A549 (cell line): ENCODE data around the gene ACADM. TPM values are rescaled to one million over a fixed set of nuclear protein-coding genes. Genes with fewer than 3 reads are reported as not detected.
"Not testable (repeated sequence)": the region's sequence is repeated elsewhere in the genome, so short reads cannot be mapped to it uniquely, and the experiment has no call there.

ENCODE experiments used
- ATAC-seq, 2 experiments: fragments of 200-7000 bp in 1 of 2; fragments of >200 bp in 1 of 2; cut with Nextera tagmentation in 1 of 2; cut with Tn5 transposase in 1 of 2; 3 replicates each; pipeline versions ENCODE4 v1.8.0 to v1.9.1; 2018 to 2020; ENCODE audit warnings: mild to moderate bottlenecking in 1 of 2, moderate library complexity in 1 of 2
- CTCF ChIA-PET: fragments of 300-600 bp; sonication (Branson Sonifier 250); formaldehyde crosslinking; extraction: SDS; loops from one replicate; lab custom pipeline; 2021; ENCODE audit warnings: antibody characterized with exemption, inconsistent platforms; lab: Yijun Ruan, JAX
- POLR2A ChIA-PET: fragments of 350-600 bp; formaldehyde crosslinking; extraction: SDS; loops from one replicate; lab custom pipeline; 2021; ENCODE audit warnings: antibody characterized with exemption, inconsistent platforms; lab: Yijun Ruan, JAX
- DNase-seq, 2 experiments: peaks; one replicate each; pipeline versions ENCODE4 v3.0.0 to v3.0.0-alpha.2; 2011 to 2016; ENCODE audit warnings: low read depth in 1 of 2, low spot score in 1 of 2
- FAIRE-seq: peaks from 2 replicates; lab custom pipeline; 2011; peaks lifted over from hg19 to GRCh38; lab: Jason Lieb, UNC
- H3K27ac ChIP-seq, 2 experiments: fragments of >200 bp; sonication (Bioruptor Twin); formaldehyde crosslinking; 3 replicates each; pipeline ENCODE4 v1.5.1; 2016 to 2017
- H3K4me1 ChIP-seq: fragments of >200 bp; sonication (Bioruptor Twin); formaldehyde crosslinking; 3 replicates; pipeline ENCODE4 v1.6.1; 2016
- H3K4me2 ChIP-seq: fragments of >200 bp; sonication (Bioruptor Twin); formaldehyde crosslinking; 3 replicates; pipeline ENCODE4 v1.6.1; 2016
- H3K4me3 ChIP-seq: fragments of >200 bp; sonication (Bioruptor Twin); formaldehyde crosslinking; 3 replicates; pipeline ENCODE4 v1.5.1; 2016
- H3K9me3 ChIP-seq: fragments of >200 bp; sonication (Bioruptor Twin); formaldehyde crosslinking; 3 replicates; pipeline ENCODE4 v1.6.1; 2016
- CTCF ChIP-seq: fragments of >200 bp; sonication (Bioruptor Twin); formaldehyde crosslinking; IDR thresholded peaks from 3 replicates; pipeline ENCODE4 v1.5.1; 2016
- EHF ChIP-seq: fragments of 250-450 bp; sonication (Bioruptor Pico); IDR thresholded peaks from 2 replicates; pipeline ENCODE4 v1.5.0; 2020; ENCODE audit warnings: mild to moderate bottlenecking
- ESRRA ChIP-seq: fragments of 150-350 bp; IDR thresholded peaks from 2 replicates; pipeline ENCODE4 v1.6.1; 2014; ENCODE audit warnings: mild to moderate bottlenecking, low read length, borderline replicate concordance
- FOSL2 ChIP-seq, 2 experiments: fragments of 450-650 bp in 1 of 2; fragments of >200 bp in 1 of 2; sonication (Bioruptor Twin) in 1 of 2; formaldehyde crosslinking; IDR thresholded peaks; 2 replicates each; pipeline versions ENCODE4 v1.5.0 to v1.6.1; 2016 to 2020; ENCODE audit warnings: mild to moderate bottlenecking in 1 of 2, moderate library complexity in 1 of 2
- HOXB5 ChIP-seq: fragments of 250-450 bp; sonication (Bioruptor Pico); IDR thresholded peaks from 2 replicates; pipeline ENCODE4 v1.5.0; 2020; ENCODE audit warnings: mild to moderate bottlenecking, moderate library complexity
- JUN ChIP-seq, 2 experiments: fragments of >200 bp; sonication (Bioruptor Twin); formaldehyde crosslinking; IDR thresholded peaks; 2 replicates in 1 of 2; 3 replicates in 1 of 2; pipeline ENCODE4 v1.6.1; 2016 to 2017
- JUNB ChIP-seq: fragments of >200 bp; sonication (Bioruptor Twin); formaldehyde crosslinking; IDR thresholded peaks from 2 replicates; pipeline ENCODE4 v1.6.1; 2016
- NFE2L2 ChIP-seq: fragments of 150-350 bp; conservative IDR thresholded peaks from 2 replicates; pipeline ENCODE4 v1.6.1; 2014; ENCODE audit warnings: low read length
- NPAS2 ChIP-seq: fragments of 250-450 bp; sonication (Bioruptor Pico); IDR thresholded peaks from 2 replicates; pipeline ENCODE4 v1.8.0; 2022; ENCODE audit warnings: mild to moderate bottlenecking, moderate library complexity, borderline replicate concordance
- PBX3 ChIP-seq: IDR thresholded peaks from 2 replicates; pipeline ENCODE4 v1.6.1; 2012
- PHF8 ChIP-seq: fragments of 200-600 bp; sonication (generic); IDR thresholded peaks from 2 replicates; pipeline ENCODE4 v1.6.1; 2016; ENCODE audit warnings: low read depth, mild to moderate bottlenecking, antibody characterized with exemption, moderate library complexity, borderline replicate concordance
- RAD21 ChIP-seq, 2 experiments: fragments of >200 bp in 1 of 2; sonication (Bioruptor Twin) in 1 of 2; formaldehyde crosslinking in 1 of 2; IDR thresholded peaks in 1 of 2; conservative IDR thresholded peaks in 1 of 2; 2 replicates in 1 of 2; 3 replicates in 1 of 2; pipeline ENCODE4 v1.6.1; 2012 to 2018; ENCODE audit warnings: inconsistent platforms in 1 of 2
- RCOR1 ChIP-seq: fragments of 150-350 bp; IDR thresholded peaks from 2 replicates; pipeline ENCODE4 v1.6.1; 2014; ENCODE audit warnings: antibody characterized with exemption, low read length, low read depth
- RFX5 ChIP-seq: fragments of 450-650 bp; IDR thresholded peaks from 2 replicates; pipeline ENCODE4 v1.7.1; 2014; ENCODE audit warnings: antibody characterized with exemption, mild to moderate bottlenecking, moderate library complexity
- TFCP2L1 ChIP-seq: fragments of 250-450 bp; sonication (Bioruptor Pico); IDR thresholded peaks from 2 replicates; pipeline ENCODE4 v1.5.0; 2021; ENCODE audit warnings: mild to moderate bottlenecking
- ZC3H11A ChIP-seq: fragments of 450-650 bp; IDR thresholded peaks from 2 replicates; pipeline ENCODE4 v1.6.1; 2014; ENCODE audit warnings: antibody characterized with exemption, mild to moderate bottlenecking
- ZNF302 ChIP-seq: fragments of 250-450 bp; sonication (Bioruptor Pico); IDR thresholded peaks from 2 replicates; pipeline ENCODE4 v1.9.0; 2021; ENCODE audit warnings: inconsistent platforms, mild to moderate bottlenecking, moderate library complexity
- ZSCAN20 ChIP-seq: fragments of 250-450 bp; sonication (Bioruptor Pico); IDR thresholded peaks from 2 replicates; pipeline ENCODE4 v1.8.0; 2022; ENCODE audit warnings: mild to moderate bottlenecking, moderate library complexity
- WGBS: methylation state at CpG from one replicate; pipeline ENCODE4 v1.1.6; 2017; ENCODE audit errors: missing lambda C conversion rate; 5-methylcytosine and 5-hydroxymethylcytosine counted together
- polyA plus RNA-seq, 4 experiments: library from polyadenylated mRNA; depleted of rRNA in 3 of 4; stranded (reverse); fragments of >200 nt; fragmentation: RNase III in 1 of 4; extraction: RNeasy Plus Mini Kit Qiagen cat#74134 plus additional on column Dnase treatment in 1 of 4; gene quantifications; 2 replicates in 3 of 4; 3 replicates in 1 of 4; pipeline ENCODE4 v1.2.3, GENCODE V29; 2011 to 2017
- TF ChIP-seq, protein P1 (sequence below): IDR thresholded peaks from 2 replicates; pipeline ENCODE4 v1.6.1; 2012
- TF ChIP-seq, protein P2 (sequence below): fragments of 250-450 bp; sonication (Bioruptor Pico); IDR thresholded peaks from 2 replicates; pipeline ENCODE4 v1.5.0; 2021; ENCODE audit warnings: mild to moderate bottlenecking, moderate library complexity, borderline replicate concordance

ACADM gene
- polyA plus RNA-seq, 2 of the 4 experiments (the other 2 are of a cell fraction) = 45.1 to 45.4 TPM

DNA sequence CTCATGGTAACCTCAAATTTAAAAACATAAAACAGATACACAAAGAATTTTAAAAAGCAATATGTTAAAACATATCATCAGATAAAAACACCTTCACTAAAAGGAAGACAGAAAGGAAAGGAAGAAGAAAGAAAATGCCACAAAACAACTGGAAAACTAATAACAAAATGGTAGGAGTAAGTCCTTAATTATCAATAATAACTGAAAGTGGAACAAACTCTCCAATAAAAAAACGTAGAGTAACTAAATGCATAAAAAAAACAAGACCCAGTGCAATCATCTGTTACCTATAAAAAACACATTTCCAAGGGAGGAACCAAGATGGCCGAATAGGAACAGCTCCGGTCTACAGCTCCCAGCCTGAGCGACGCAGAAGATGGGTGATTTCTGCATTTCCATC, 47.1 kb upstream of the ACADM start:
- TF ChIP-seq RAD21 (conservative IDR thresholded peaks at IDR 0.05 in 1 of 2, IDR thresholded peaks at IDR 0.05 in 1 of 2) (no peak), ZSCAN20 (no peak), RFX5 (no peak), HOXB5 (CRISPR knock-in tag) (no peak), ZNF302 (CRISPR knock-in tag) (no peak), EHF (no peak), RCOR1 (no peak), PBX3 (no peak), JUNB (no peak), CTCF (no peak), PHF8 (no peak), ZC3H11A (no peak), JUN (IDR thresholded peaks at IDR 0.05) (no peak), ESRRA (no peak), NPAS2 (CRISPR knock-in tag) (no peak), NFE2L2 (no peak), FOSL2 (IDR thresholded peaks at IDR 0.05) (no peak), FOSL2 (CRISPR knock-in tag; IDR thresholded peaks at IDR 0.05) (no peak)
- TF ChIP-seq, protein P1, sequence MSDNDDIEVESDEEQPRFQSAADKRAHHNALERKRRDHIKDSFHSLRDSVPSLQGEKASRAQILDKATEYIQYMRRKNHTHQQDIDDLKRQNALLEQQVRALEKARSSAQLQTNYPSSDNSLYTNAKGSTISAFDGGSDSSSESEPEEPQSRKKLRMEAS = no peak
- TF ChIP-seq, protein P2, sequence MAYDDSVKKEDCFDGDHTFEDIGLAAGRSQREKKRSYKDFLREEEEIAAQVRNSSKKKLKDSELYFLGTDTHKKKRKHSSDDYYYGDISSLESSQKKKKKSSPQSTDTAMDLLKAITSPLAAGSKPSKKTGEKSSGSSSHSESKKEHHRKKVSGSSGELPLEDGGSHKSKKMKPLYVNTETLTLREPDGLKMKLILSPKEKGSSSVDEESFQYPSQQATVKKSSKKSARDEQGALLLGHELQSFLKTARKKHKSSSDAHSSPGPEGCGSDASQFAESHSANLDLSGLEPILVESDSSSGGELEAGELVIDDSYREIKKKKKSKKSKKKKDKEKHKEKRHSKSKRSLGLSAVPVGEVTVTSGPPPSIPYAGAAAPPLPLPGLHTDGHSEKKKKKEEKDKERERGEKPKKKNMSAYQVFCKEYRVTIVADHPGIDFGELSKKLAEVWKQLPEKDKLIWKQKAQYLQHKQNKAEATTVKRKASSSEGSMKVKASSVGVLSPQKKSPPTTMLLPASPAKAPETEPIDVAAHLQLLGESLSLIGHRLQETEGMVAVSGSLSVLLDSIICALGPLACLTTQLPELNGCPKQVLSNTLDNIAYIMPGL (CRISPR knock-in tag) = no peak
- TF ChIP-seq, all 56 proteins: peak for 0
- no peak for DNase-seq
- ATAC-seq = no peak
- FAIRE-seq = no peak
- 0 out of 3 replicates have a peak, but pooled peaks cover 4% of the 10 kb centered on the region for H3K4me1 ChIP-seq
- 62% methylated on average over 5 of the region's 5 CpGs for WGBS
- CTCF ChIA-PET = no interaction called here
- POLR2A ChIA-PET = no interaction called here
- H3K4me2 ChIP-seq = no peak overlapping the region
- 0 out of 3 replicates have a peak, but pooled peaks cover 4% of the 10 kb centered on the region for H3K9me3 ChIP-seq
- no peak overlapping the region for H3K4me3 ChIP-seq
- H3K27ac ChIP-seq = no peak overlapping the region

DNA sequence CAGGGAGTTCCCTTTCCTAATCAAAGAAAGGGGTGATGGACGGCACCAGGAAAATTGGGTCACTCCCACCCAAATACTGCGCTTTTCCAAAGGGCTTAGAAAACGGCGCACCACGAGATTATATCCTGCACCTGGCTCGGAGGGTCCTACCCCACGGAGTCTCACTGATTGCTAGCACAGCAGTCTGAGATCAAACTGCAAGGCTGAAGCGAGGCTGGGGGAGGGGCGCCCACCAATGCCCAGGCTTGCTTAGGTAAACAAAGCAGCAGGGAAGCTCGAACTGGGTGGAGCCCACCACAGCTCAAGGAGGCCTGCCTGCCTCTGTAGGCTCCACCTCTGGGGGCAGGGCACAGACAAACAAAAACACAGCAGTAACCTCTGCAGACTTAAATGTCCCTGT, 46.5 kb upstream of the ACADM start:
- H3K4me1 ChIP-seq, FAIRE-seq, H3K27ac ChIP-seq, POLR2A ChIA-PET, CTCF ChIA-PET, H3K9me3 ChIP-seq, H3K4me3 ChIP-seq, ATAC-seq, DNase-seq, H3K4me2 ChIP-seq: not testable (repeated sequence)
- WGBS = 46% methylated on average over 10 of the region's 10 CpGs

- no peaks in the 10 kb centered on the region for H3K9me3 ChIP-seq
- no peak for DNase-seq
- no peak overlapping the region for H3K4me2 ChIP-seq
- H3K4me1 ChIP-seq = no peaks in the 10 kb centered on the region
- ChIA-PET POLR2A (no interaction called here), CTCF (no interaction called here)
- ATAC-seq = no peak
- FAIRE-seq = no peak
- TF ChIP-seq, protein P2 (CRISPR knock-in tag) = no peak
- TF ChIP-seq NPAS2 (CRISPR knock-in tag) (no peak), TFCP2L1 (CRISPR knock-in tag) (no peak)
- no peak overlapping the region for H3K27ac ChIP-seq
- no peak overlapping the region for H3K4me3 ChIP-seq
Observed at GRCh38 chr1:75690547-75690946, 34.0 kb upstream of the ACADM start.
